GM12878 (cell line): ENCODE results near the gene IARS2.

Experiments used
- ELK1 ChIP-seq: IDR thresholded peaks from 2 replicates; pipeline ENCODE4 v1.6.1; 2012; ENCODE audit warnings: low read depth, low read length, improper control_type of control experiment
- RAD21 ChIP-seq: IDR thresholded peaks from 2 replicates; pipeline ENCODE4 v1.6.1; 2011; ENCODE audit warnings: mild to moderate bottlenecking, low read depth, low read length, moderate library complexity; ENCODE audit not compliant: insufficient read depth
- RUNX3 ChIP-seq: IDR thresholded peaks from 2 replicates; pipeline ENCODE4 v1.6.1; 2012; ENCODE audit warnings: low read length, inconsistent platforms
- SRF ChIP-seq, 2 experiments: IDR thresholded peaks; 2 replicates each; pipeline ENCODE4 v1.6.1; 2011; ENCODE audit warnings: low read depth in 2 of 2, low read length in 2 of 2, mild to moderate bottlenecking in 1 of 2, moderate library complexity in 1 of 2
- YY1 ChIP-seq: IDR thresholded peaks from 2 replicates; pipeline ENCODE4 v1.6.1; 2011; ENCODE audit warnings: low read depth, mild to moderate bottlenecking, low read length
- ZNF274 ChIP-seq: IDR thresholded peaks from one replicate; pipeline ENCODE4 v1.8.0; 2011; ENCODE audit not compliant: insufficient read length, insufficient read depth
- TF ChIP-seq, protein P1 (sequence below): fragments of 450-650 bp; IDR thresholded peaks from 2 replicates; pipeline ENCODE4 v1.6.1; 2017; ENCODE audit warnings: mild to moderate bottlenecking

- TF ChIP-seq RAD21 (no peak), ZNF274 (no peak), YY1 (no peak), SRF (IDR thresholded peaks at IDR 0.05; ENCODE audit: low read depth in 2 of 2, low read length in 2 of 2) (no peak), RUNX3 (no peak), ELK1 (no peak)
- TF ChIP-seq, protein P1, sequence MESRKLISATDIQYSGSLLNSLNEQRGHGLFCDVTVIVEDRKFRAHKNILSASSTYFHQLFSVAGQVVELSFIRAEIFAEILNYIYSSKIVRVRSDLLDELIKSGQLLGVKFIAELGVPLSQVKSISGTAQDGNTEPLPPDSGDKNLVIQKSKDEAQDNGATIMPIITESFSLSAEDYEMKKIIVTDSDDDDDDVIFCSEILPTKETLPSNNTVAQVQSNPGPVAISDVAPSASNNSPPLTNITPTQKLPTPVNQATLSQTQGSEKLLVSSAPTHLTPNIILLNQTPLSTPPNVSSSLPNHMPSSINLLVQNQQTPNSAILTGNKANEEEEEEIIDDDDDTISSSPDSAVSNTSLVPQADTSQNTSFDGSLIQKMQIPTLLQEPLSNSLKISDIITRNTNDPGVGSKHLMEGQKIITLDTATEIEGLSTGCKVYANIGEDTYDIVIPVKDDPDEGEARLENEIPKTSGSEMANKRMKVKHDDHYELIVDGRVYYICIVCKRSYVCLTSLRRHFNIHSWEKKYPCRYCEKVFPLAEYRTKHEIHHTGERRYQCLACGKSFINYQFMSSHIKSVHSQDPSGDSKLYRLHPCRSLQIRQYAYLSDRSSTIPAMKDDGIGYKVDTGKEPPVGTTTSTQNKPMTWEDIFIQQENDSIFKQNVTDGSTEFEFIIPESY = no peak
Observed at GRCh38 chr1:220084460-220084859, 9.5 kb upstream of the IARS2 start.
